Measurements from ENCODE around the gene SLC2A5. TPM values are rescaled to one million over a fixed set of nuclear protein-coding genes. Genes with fewer than 3 reads are reported as not detected.

The SLC2A5 gene
- total and polyA plus RNA-seq, 2 of the 4 experiments (the other 2 are of a cell fraction): 0.03 to 0.18 TPM

- ChIA-PET POLR2A (ENCODE audit: unreplicated experiment) (no interaction called here), CTCF (interaction anchor here (0.6 kb wide), 1 partner anchor 9 kb away, joined by 3 read pairs; no protein-coding TSS in a partner anchor)
- no peak overlapping the region for H3K4ac ChIP-seq (ENCODE audit: low read depth, low read length)
- ATAC-seq (ENCODE audit: low read depth): peak; percentile 68
- peak; percentile 34 for DNase-seq
- no peak overlapping the region for H3K14ac ChIP-seq (replicated peaks; ENCODE audit: low read depth, low read length)
- no peak overlapping the region for H2BK15ac ChIP-seq (ENCODE audit: low read depth, low read length)
- H2AFZ ChIP-seq (replicated peaks; ENCODE audit: low read length, poor library complexity): no peak overlapping the region
- intact Hi-C loops (cut with micrococcal nuclease) (no loop called here), dilution Hi-C loops (cut with HindIII; ENCODE audit: low sequenced_read_pairs, unreplicated experiment) (no loop called here), in situ Hi-C loops (cut with MboI; ENCODE audit: low sequenced_read_pairs) (no loop called here)
- H3K79me1 ChIP-seq (ENCODE audit: low read depth in 1 of 2, low read length in 2 of 2): no peaks in the 10 kb centered on the region
- BruUV-seq (replicated peaks): no TSS peak
- no peak overlapping the region for H4K91ac ChIP-seq (ENCODE audit: insufficient read depth, low read depth, low read length)
- H3K4me1 ChIP-seq (ENCODE audit: control insufficient read depth, insufficient read depth, low read length): peaks cover 3% of the 10 kb centered on the region; the same call in 1 of the 2 replicates
- no peak overlapping the region for H2AK9ac ChIP-seq (replicated peaks; ENCODE audit: low read depth, low read length, poor library complexity)
- peaks cover 5% of the 10 kb centered on the region for H3K27me3 ChIP-seq (ENCODE audit: control insufficient read depth, insufficient read depth, low read length)
- no peaks in the 10 kb centered on the region for H4K20me1 ChIP-seq (ENCODE audit: insufficient read depth, low read length)
- no peaks in the 10 kb centered on the region for H3K9me3 ChIP-seq (ENCODE audit: control insufficient read depth, insufficient read depth, low read length)
- no peak overlapping the region for H2BK20ac ChIP-seq (ENCODE audit: low read depth, low read length)
- H4K8ac ChIP-seq (ENCODE audit: low read depth in 2 of 2, low read length in 2 of 2): no peak overlapping the region
- no peak overlapping the region for H3K23ac ChIP-seq (ENCODE audit: low read depth, low read length)
- H3K27ac ChIP-seq (ENCODE audit: insufficient read depth, low read length): no peak overlapping the region
- H3K4me2 ChIP-seq (ENCODE audit: low read depth, low read length): no peak overlapping the region
- WGBS, 2 experiments (ENCODE audit: extremely low coverage in 2 of 2, insufficient read length in 1 of 2): no CpG with 5 or more reads among the region's 2 CpGs
- no peak overlapping the region for H3K9ac ChIP-seq (ENCODE audit: low read depth, low read length)
- H2BK5ac ChIP-seq (ENCODE audit: low read depth, low read length, poor library complexity, severe bottlenecking): no peak overlapping the region
- TF ChIP-seq BHLHE40 (IDR thresholded peaks at IDR 0.05; ENCODE audit: low read depth, low read length) (no peak), NFE2L2 (IDR thresholded peaks at IDR 0.05; ENCODE audit: low read depth, low read length) (no peak), CTCF (conservative IDR thresholded peaks at IDR 0.05; ENCODE audit: low read depth, low read length) (peak; percentile 39), CEBPB (IDR thresholded peaks at IDR 0.05; ENCODE audit: low read depth, low read length) (0 out of 2 replicates have a peak, but pooled peaks have one; percentile 40), USF2 (IDR thresholded peaks at IDR 0.05; ENCODE audit: low read depth, low read length) (peak; percentile 24; the same call in 1 of the 2 replicates)
- no peak overlapping the region for H3K18ac ChIP-seq (ENCODE audit: low read depth, low read length)
- H4K5ac ChIP-seq (ENCODE audit: low read depth, low read length): no peak overlapping the region
- no peak overlapping the region for H2BK120ac ChIP-seq (ENCODE audit: low read depth, low read length)
- H2AK5ac ChIP-seq (ENCODE audit: low read depth, low read length): 0 out of 2 replicates have a peak overlapping the region, but pooled peaks have one; percentile 14
- peaks cover 6% of the 10 kb centered on the region; the same call in 1 of the 2 replicates for H3K9me1 ChIP-seq (ENCODE audit: insufficient read depth, low read length)
- no peaks in the 10 kb centered on the region for H3K36me3 ChIP-seq (ENCODE audit: control insufficient read depth, insufficient read depth, low read length)
- H3K4me3 ChIP-seq (ENCODE audit: insufficient read depth, low read depth, low read length): no peak overlapping the region
- H3K56ac ChIP-seq (ENCODE audit: extremely low read depth, insufficient read depth, low read length): no peak overlapping the region
Measured at GRCh38 chr1:9058465-9058864, 11.0 kb downstream of the SLC2A5 start.
